Measurements from ENCODE around the gene AKAP6.
A peak's percentile ranks its signal among the peaks of the same experiment; 100 is the strongest.

The AKAP6 gene

DNA sequence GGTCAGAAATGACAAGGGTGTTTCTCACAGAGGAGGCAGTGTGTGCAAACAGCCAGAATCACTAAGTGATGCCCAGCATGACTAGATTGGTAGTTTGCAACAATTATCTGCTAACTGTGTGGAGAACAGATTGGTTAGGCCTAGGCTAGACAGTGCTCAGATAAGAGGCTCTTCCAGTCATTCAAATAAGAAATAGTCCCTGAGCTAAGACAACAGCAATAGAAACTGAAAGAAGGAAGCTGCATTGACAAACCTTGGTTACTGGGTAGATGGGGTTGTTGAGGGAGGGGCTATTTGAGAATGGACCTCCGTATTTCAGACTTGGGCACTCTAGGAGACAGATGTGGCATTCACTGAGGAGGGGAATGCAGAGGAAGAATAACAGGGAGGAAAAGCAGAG is 354.6 kb downstream of the AKAP6 start:
- DNase-seq: no peak

DNA sequence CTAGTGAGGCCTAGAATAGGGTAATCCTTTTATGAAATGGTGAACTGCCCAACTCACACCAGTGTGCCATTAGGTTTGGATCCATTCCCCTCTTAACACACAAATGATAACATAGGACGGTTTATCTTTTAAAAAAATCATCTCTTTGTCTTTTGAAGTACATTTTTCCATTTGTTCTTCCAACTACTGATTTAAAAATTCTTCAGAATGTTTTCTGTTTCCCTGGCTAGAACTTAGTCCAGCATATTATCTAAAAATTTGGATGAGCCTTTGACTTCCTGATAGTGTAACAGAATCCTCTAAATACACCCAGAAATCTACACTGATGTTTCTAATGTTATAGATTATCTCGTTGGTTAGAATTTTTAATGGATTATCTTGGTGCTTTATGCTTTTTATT is 359.8 kb downstream of the AKAP6 start:
- DNase-seq: no peak

DNA sequence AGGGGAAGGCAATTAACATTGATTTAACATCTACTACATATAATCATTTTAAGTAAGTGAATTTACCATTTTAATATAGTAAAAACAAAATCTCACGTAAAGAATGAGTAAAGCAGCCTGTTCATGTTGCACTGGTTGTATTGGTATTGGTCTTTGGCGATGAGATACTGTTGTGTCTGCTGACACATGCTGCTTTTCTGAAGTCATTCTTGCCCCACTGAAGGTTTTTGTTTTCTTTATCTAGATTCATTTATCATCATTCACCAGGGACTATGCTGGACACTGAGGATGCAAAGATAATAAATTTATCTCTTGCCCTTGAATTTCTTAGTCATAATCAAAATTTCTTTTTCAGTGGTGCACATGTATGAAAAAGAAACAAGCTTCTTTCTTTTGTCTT is 363.3 kb downstream of the AKAP6 start:
- DNase-seq: no peak

DNA sequence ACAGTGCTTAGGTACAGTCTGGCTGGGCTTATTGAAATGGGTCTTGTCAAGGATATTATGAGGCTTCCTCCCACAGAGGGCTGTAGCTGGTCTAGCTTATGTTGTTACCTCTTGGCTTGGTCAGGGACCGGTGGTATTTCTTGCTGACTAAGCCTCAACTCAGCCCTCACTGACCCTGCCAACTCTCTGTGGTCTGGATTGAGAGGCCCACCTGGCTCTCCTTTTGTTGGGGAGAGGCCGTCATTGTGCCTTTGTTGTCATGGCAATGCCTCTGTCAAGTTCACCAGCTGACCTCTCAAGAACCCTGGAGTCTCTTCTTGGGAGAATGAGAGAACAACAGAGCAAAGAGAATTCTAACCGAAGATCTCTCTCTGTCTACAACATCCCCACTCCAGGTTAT is 364.0 kb downstream of the AKAP6 start:
- no peak for DNase-seq

DNA sequence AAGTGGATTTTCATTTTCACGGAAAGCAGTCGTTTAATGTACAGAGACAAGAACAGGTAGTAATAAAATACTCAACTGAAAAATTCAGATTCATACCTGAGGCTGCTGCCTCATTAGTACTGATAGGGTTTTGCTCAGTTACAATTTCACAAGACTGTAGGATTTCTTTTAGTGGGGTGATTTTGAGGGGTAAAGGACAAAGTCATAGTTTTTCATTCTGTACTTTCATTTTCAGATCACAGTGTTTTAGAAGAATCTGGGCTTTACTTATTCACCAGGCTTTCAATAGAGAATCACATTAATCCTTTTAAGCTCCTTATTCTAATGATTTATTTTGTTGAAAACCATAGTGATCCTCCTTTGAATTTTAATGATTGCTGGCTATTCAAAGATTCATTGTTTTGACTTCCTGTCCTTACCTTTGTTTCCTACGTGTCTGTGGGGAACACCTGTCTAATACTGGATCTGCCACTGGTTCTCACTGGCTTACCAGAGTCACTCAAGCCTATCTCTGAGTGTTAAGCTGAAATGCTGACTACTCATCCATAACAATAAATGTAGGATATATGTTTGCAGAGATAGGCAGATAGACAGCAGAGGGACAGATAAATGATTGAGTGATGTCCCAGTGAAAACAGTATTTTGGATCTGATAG is 365.8 kb downstream of the AKAP6 start:
- DNase-seq: no peak

DNA sequence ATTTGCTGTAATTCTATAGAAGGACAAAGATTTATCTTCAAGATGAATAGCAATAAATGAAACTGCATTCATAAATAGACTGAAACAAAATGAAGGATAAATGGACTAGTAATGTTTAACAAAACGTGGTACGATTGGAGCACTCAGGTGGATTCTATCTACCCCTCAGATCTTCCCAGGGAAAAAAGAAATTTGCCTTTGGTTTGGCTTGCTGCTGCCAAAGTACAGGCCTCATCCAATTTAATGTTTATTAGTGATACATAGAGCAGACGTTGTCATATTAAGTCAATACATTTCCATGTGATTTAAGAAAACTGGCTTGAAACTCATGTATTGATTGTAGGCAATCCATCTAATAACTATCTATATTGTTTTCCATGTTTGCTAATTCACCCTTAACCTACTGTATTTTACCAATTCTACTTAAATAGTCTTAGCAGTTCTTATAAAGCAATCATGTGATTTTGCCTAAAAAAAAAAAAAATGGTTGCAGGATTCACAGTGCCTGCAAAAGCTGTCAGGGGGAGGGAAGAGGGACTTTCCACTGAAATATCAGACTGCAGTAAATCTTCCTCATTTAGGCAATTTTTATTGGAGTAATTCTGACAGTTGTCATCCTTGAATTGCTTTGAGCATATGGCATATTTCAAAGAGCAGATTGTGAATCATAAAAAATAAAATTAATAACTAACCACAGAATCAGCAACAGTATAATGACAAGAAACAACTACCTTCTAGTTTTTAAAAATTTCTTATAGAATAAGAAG is 367.4 kb downstream of the AKAP6 start:
- no peak for DNase-seq

DNA sequence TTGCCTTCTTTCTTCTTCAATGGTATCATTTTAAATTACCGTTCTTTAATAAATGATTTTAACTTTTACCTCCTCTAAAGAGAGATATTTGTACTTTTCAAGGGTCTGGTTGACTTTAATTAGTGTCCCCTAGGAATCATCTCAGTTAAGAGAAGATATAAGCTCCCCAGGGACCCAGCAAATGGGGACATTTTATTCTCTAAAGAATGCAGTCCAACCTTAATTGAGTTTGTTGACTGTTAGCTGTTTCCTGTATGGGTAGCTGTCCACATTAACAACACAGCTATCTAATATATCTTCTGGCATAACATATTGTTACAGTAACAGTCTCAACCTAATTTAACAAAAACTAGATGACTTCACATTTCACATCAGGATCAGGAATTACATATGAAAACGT is 368.0 kb downstream of the AKAP6 start:
- DNase-seq: no peak

DNA sequence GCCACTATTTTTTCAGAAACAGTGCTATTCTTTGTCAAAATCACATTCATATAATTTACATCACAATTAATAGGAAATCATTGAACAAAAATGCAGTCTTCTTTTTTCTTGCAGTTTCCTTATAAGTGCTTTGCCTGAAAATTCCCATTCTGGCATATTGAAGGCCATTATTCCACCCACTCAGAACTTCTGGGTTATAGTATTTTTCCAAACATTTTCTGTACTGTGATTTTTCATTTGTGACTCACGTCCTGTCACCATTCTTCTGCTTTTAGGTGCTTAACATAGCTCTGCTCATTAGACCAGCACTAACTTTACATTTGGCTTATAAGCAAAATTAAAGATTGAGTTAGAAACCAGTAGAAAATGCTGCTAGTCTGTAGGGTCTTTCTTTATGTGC is 368.6 kb downstream of the AKAP6 start:
- DNase-seq: no peak

DNA sequence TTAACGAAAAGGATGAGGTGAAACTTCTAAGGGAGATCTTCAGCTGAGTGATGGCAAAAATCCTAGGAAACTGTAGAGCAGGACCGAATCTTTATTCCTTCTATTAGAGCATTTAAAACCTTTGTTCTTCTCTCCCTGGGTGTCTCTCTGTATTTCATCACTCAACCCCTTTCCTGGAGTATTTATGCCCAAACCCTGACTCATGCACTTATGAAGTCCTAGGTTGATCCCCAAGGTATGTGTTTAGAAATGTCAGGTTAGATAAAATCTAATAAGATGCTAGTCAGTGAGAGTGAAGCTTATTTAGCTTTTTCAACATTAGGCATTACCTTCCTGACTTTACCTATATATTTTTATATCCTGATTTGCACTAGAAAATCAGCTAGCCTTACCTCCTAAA is 369.7 kb downstream of the AKAP6 start:
- no peak for DNase-seq

DNA sequence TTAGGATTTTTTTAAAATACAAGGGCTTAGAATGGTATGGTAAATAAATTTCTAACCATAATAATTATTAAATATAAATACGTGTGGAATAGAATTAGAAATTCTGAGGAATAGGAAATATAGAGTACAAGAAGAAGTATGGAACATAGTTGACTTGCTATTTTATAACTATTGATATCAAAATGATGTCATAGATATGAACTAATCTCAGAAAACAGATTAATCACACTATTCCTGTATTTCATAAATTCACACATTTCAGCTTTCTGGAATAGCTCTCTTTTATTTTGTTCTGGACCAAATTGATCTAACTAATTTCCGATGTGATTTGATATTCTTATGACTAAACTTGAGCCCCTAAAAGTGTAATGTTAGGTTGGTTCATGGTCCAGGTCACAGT is 372.4 kb downstream of the AKAP6 start:
- DNase-seq: no peak

DNA sequence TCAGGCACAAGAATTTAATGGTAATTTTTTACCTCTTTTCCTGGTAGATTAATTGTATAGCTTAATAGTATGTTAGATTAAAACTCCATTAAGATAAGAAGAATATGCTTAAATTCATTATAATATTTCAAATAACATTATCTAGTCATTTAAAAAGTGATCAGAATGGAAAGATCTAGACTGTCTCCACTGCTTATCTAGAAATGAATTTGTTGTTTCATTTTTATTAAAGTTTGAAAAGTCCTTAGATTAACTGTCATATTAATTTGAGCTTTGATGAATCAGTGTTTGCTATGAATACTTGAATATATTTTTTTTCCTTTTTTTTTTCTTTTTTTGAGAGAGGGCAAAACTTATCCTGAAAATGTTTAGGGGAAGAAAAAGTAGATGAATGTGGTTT is 373.0 kb downstream of the AKAP6 start:
- no peak for DNase-seq

DNA sequence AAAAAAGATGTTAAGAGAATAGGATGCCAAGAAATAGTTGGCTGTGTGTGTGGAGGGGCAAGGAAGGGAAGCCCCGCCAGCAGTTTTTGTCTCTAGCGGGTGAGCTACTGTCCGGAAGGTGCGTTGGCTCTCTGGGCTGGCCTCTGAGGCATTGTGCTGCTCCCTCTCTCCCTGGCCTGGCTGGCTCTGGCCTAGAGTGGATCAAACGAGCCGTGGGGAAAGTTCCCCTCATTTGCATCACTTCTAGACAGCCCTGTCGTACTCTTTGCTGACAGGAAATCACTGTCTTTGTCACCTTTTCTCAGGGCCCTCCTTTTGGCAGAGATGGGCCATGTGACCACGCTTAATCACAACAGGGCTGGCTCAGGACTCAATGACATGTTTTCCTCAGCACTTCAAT is 373.5 kb downstream of the AKAP6 start:
- DNase-seq: no peak

DNA sequence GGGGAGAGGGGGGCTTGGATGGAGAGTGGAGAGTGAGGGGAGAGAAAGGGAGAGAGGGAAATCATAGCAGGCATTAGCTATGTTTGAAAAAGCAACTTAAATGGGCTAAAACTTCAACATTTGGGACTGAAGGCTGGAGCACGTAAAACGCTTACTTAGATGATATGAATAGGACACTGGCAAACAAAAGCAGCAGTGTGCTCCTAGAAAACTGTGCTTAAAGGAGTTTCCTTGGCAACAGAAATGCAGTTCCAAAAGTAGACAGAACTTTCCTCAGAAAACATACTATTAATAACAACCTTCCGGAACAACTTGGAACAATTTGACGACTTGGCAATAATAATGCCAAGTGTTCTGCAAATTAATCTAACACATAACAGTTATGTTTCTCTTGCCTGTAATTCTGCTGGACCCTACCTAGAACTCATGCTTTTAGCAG is 374.1 kb downstream of the AKAP6 start:
- no peak for DNase-seq

DNA sequence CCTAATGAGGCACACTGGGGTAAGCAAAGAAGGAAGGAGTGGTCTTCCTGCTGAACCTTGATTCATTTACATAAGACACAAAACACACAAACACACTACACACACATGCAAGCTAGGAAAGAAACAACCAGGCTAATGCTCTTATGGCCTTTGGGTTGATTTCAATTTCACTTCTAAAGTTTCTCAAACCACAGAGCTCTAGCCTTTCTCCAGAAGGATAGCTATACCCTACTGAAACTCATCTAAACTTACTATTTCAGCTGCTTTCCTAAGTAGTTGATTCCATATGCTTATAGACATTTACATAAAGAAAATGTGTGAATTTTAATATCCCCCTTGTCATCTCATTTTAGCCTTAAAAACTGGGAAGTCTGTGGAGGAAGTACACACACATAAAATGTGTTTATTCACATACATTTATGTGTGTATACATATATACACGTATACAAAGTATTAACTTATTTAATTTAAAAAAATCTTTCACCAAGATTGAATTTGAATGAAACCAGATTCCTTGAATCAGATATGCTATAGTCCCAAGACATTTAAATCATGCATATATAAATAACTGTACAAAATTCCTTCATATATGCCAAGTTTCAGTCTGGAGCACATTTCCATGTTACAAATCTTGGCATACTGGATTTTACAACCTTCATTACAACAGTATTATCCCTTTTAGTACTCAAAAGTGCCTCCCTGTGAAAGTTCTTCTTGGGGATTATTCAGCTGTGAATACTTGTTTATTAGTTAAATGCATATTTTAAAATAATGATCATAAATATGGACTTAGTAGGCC is 377.8 kb downstream of the AKAP6 start:
- no peak for DNase-seq

DNA sequence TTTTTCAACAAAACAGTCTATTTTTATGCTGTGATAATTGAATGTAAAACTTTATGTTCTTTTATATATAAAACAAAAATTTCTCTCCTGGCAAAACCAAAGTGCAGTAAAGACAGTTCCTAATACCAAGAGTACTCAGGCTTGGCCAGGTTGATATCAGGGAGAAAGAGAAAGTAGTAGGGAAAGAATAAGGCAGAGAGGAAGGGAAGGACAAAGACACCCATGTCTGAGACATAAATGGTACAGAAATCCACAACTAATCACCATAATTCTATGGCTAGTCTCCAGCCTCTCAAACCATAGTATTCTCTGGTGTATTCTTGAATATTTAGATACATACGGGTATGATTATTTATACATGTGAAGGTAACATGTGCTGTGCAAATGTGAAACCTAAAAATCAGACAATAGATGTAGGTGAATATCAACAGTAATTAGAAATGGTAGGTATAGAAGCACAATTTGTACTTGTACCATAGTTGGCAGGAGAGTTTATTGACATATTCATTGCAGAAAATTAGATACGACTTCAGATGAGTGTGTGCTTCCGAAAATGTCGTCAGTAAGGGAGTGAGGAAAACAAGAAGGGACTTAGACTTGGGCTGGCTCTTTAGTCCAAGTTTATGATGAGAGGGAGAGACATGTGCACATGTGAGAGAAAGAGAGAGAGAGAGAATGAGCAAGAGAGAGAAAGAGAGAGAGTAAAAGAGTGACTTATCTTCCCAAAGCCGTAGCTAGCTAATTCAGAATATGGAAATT is 378.8 kb downstream of the AKAP6 start:
- no peak for DNase-seq

DNA sequence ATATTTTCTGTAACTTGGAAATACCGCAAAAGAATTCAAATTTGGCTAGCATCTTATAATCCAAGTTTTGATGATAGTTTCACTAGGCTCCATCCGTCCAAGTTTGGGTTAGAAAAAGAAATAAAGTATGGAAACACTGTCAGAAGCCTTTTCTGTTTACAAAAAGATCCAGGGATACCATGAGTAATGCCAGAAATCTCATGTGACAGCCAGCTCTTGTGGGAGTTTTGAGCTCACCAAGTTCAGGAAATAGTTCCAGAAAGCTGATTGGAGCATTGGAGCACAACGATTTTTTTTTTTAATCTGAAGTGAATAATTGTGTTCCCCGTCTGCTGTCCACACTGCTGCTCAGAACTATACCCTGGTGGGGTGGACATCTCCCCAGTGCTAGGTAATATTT is 379.9 kb downstream of the AKAP6 start:
- no peak for DNase-seq

DNA sequence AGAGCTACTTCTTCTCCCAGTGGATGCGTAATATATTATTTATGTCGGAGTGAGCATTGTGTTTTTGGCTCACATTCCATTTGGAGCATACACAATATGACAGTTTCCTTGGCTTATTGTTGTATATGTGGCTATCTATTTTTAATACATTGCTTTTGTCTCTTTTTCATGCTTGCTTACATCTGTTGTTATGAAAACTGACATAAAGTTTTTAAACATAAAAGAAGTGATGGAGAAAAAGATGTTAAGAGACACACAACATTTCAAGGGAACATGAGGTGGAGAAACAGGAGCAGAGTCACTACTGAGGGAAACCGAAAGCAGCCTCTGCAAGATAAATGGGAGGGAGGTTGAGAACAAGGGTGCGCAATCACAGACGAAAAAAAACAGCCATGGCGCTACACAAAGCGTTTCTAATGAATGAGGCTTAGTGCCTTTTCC is 381.2 kb downstream of the AKAP6 start:
- DNase-seq: no peak

DNA sequence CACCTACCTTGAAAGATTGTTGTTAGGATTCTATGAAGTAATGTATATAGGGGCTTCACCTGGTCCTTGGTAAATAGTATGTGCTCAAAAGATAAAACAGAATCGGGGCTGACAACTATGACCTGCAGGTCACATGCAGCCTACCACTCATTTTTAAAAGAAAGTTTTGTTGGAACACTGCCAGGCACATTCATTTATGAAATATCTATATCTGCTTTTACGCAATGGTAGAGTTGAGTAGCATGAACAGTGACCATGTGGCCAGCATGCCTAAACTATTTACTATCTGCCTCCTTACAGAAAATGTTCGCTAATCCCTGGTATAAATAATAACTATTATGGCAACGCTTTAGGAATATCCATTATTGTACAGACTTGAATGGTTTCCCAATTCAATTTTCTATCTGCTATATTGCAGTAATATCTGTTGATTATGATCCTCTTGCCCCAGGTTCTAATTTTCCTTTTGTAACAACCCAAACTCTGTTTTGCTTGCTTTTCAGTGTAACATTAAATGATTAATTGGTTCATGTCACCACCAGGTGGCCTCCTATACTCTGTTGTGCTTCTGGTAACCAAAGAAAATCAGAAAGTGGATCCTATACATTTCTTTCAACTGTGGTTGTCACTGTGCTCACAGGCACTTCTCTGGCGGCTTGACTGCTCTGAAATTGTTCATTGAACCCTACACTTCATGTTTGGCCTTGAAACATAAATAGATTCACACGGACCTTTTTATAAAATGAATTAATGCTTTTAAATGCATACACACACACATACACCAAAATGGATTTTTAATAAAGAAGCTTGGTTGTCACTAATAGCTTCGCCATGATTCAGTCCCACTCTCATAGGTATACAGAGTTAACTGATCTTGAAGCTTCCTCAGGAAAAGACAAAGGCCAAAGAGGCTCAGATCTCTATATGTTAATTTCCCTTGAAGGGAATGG is 381.9 kb downstream of the AKAP6 start:
- DNase-seq: peak; percentile 33 to 34

DNA sequence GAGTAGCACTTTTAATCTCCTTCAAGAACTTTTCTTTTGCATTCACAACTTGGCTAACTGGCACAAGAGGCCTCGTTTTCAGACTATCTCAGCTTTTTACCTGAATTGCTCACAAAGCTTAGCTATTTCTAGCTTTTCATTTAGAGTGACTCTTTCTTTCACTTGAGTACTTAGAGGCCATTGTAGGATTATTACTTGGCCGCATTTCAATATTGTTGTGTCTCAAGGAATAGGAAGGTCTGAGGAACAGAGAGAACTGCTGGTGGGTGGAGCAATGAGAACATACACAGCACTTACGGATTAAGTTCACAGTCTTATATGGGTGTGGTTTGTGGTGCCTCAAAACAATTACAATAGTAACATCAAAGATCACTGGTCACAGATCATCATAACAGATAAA is 384.8 kb downstream of the AKAP6 start:
- DNase-seq: no peak

DNA sequence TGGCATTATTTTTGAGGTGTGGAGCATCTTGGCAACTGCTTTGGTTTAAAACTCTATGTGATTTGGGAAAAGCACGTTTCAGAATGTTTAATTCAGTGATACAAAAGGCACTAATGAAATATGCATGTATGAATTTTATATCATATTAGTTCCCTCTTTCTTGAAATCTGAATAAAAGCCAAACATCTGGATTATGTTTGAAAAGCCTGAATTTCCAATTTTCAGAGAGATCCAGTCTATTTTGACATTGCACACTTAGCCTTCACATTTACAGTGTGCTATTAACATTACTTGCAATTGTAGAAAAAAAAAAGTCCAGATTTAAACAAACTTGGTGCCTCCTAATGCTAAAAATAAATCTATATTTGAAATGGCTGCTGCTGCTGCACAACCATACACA is 390.5 kb downstream of the AKAP6 start:
- DNase-seq: no peak

DNA sequence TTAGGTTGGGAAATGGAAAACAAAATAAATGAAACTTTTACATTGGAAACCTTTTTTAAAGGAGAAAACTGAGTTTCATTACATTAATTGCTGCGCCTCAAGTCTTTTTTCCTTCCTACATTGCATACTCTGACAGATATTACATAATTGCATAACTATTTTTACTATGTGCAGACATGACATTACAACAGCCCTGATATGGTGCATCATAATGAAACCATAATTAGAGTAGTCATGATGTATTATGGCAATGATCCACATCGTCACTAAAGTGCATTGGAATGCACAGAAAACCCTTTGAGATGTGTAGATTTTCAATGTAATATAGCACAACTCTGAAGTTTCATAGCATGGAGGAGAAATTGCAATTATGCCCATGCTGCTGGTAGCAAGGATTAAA is 391.8 kb downstream of the AKAP6 start:
- no peak for DNase-seq

DNA sequence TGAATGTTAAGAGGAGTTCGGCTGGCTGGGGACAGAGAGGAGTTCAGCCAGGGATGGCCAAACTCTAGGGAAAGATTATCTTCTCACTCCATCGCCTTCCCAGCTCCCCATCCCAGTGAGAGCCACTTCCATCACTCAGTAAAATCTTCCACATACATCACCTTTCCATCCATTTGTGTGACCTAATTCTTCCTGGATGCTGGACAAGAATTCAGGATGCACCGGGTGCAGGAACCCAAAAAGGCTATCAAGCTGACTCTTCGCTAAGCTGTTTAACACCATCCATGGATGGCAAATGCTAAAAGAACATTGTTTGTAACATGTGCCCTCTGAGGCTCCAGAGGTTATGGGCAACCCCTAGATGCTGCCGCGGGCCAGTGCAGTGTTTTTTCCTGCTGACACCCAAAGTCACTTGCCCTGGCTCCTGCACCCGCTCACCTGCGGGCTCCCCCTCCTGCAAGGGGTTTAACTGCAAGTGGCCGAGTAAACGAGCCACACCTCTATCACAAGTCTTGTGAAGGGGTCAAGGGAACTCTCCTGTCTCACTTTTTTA is 393.6 kb downstream of the AKAP6 start:
- no peak for DNase-seq
